Stomach smooth muscle (tissue), 2 donors: ENCODE data around the gene ETV1.

Experiments used
- H3K27ac ChIP-seq: one replicate; pipeline ENCODE4 v1.7.0; 2013; ENCODE audit warnings: mild to moderate bottlenecking, low read length, inconsistent platforms
- H3K27me3 ChIP-seq, 2 donors: one replicate each; pipeline ENCODE4 v1.7.0; 2013; ENCODE audit warnings: low read length in 2 of 2; ENCODE audit not compliant: insufficient read depth in 2 of 2, control insufficient read depth in 1 of 2
- H3K36me3 ChIP-seq, 2 donors: one replicate each; pipeline ENCODE4 v1.7.0; 2013; ENCODE audit warnings: low read length in 2 of 2; ENCODE audit not compliant: control insufficient read depth in 2 of 2, insufficient read depth in 2 of 2
- H3K4me1 ChIP-seq: one replicate; pipeline ENCODE4 v1.7.0; 2013; ENCODE audit warnings: low read length; ENCODE audit not compliant: control insufficient read depth, insufficient read depth
- H3K4me3 ChIP-seq, 2 donors: one replicate each; pipeline ENCODE4 v1.7.0; 2013; ENCODE audit warnings: low read length in 2 of 2
- H3K9ac ChIP-seq, 2 donors: one replicate each; pipeline ENCODE4 v1.7.0; 2013; ENCODE audit warnings: low read length in 2 of 2, mild to moderate bottlenecking in 1 of 2
- H3K9me3 ChIP-seq, 2 donors: one replicate each; pipeline ENCODE4 v1.7.0; 2013; ENCODE audit warnings: low read length in 2 of 2; ENCODE audit not compliant: control insufficient read depth in 2 of 2
- donor health status: healthy.
- donor health status: Pancreatic carcinoma.

The ETV1 gene

GRCh38 chr7:13908667-13909397 lies 80.6 kb downstream of the ETV1 start:
- Histone ChIP-seq H3K27ac (no peak overlapping the region), H3K9ac (no peak overlapping the region), H3K4me3 (no peak overlapping the region), H3K27me3 (no peaks in the 10 kb centered on the region), H3K4me1 (no peaks in the 10 kb centered on the region), H3K36me3 (no peaks in the 10 kb centered on the region), H3K9me3 (no peaks in the 10 kb centered on the region)

GRCh38 chr7:13907831-13908230 lies 81.6 kb downstream of the ETV1 start:
- H3K9ac ChIP-seq = no peak overlapping the region
- H3K4me3 ChIP-seq = no peak overlapping the region
- H3K27me3 ChIP-seq = no peaks in the 10 kb centered on the region
- H3K9me3 ChIP-seq = no peaks in the 10 kb centered on the region
- no peak overlapping the region for H3K27ac ChIP-seq
- no peaks in the 10 kb centered on the region for H3K4me1 ChIP-seq
- H3K36me3 ChIP-seq = no peaks in the 10 kb centered on the region

GRCh38 chr7:13904689-13905088 lies 84.8 kb downstream of the ETV1 start:
- Histone ChIP-seq H3K4me1 (no peaks in the 10 kb centered on the region), H3K9me3 (no peaks in the 10 kb centered on the region), H3K9ac (no peak overlapping the region), H3K27ac (no peak overlapping the region), H3K27me3 (no peaks in the 10 kb centered on the region), H3K4me3 (no peak overlapping the region), H3K36me3 (no peaks in the 10 kb centered on the region)

GRCh38 chr7:13904007-13904406 lies 85.5 kb downstream of the ETV1 start:
- Histone ChIP-seq H3K27me3 (no peaks in the 10 kb centered on the region), H3K9ac (no peak overlapping the region), H3K9me3 (no peaks in the 10 kb centered on the region), H3K36me3 (no peaks in the 10 kb centered on the region), H3K4me1 (no peaks in the 10 kb centered on the region), H3K27ac (no peak overlapping the region), H3K4me3 (no peak overlapping the region)

GRCh38 chr7:13901577-13901976 lies 87.9 kb downstream of the ETV1 start:
- no peaks in the 10 kb centered on the region for H3K36me3 ChIP-seq
- no peaks in the 10 kb centered on the region for H3K4me1 ChIP-seq
- no peak overlapping the region for H3K9ac ChIP-seq
- H3K4me3 ChIP-seq = no peak overlapping the region
- H3K27me3 ChIP-seq = no peaks in the 10 kb centered on the region
- H3K27ac ChIP-seq = no peak overlapping the region
- no peaks in the 10 kb centered on the region for H3K9me3 ChIP-seq

GRCh38 chr7:13898957-13899670 lies 90.4 kb downstream of the ETV1 start:
- Histone ChIP-seq H3K27ac (no peak overlapping the region), H3K27me3 (no peaks in the 10 kb centered on the region), H3K4me1 (no peaks in the 10 kb centered on the region), H3K9ac (no peak overlapping the region), H3K9me3 (no peaks in the 10 kb centered on the region), H3K36me3 (no peaks in the 10 kb centered on the region), H3K4me3 (no peak overlapping the region)

- Histone ChIP-seq H3K4me3 (no peak overlapping the region), H3K36me3 (no peaks in the 10 kb centered on the region), H3K9me3 (no peaks in the 10 kb centered on the region), H3K9ac (no peak overlapping the region), H3K27me3 (no peaks in the 10 kb centered on the region), H3K27ac (no peak overlapping the region), H3K4me1 (no peaks in the 10 kb centered on the region)
Observed at GRCh38 chr7:13897819-13898218, 91.6 kb downstream of the ETV1 start.

GRCh38 chr7:13894954-13895353 lies 94.5 kb downstream of the ETV1 start:
- no peak overlapping the region for H3K27ac ChIP-seq
- no peak overlapping the region for H3K9ac ChIP-seq
- H3K4me3 ChIP-seq = no peak overlapping the region
- no peaks in the 10 kb centered on the region for H3K36me3 ChIP-seq
- H3K4me1 ChIP-seq = no peaks in the 10 kb centered on the region
- peaks cover 0 to 5% of the 10 kb centered on the region in 2 donors for H3K9me3 ChIP-seq
- no peaks in the 10 kb centered on the region for H3K27me3 ChIP-seq

GRCh38 chr7:13894377-13894776 lies 95.1 kb downstream of the ETV1 start:
- H3K27me3 ChIP-seq = no peaks in the 10 kb centered on the region
- no peaks in the 10 kb centered on the region for H3K36me3 ChIP-seq
- no peaks in the 10 kb centered on the region for H3K4me1 ChIP-seq
- no peak overlapping the region for H3K27ac ChIP-seq
- H3K9me3 ChIP-seq = peaks cover 0 to 5% of the 10 kb centered on the region in 2 donors
- H3K4me3 ChIP-seq = no peak overlapping the region
- H3K9ac ChIP-seq = no peak overlapping the region

- H3K9me3 ChIP-seq = peaks cover 0 to 5% of the 10 kb centered on the region in 2 donors
- H3K9ac ChIP-seq = no peak overlapping the region
- no peaks in the 10 kb centered on the region for H3K4me1 ChIP-seq
- no peak overlapping the region for H3K27ac ChIP-seq
- no peak overlapping the region for H3K4me3 ChIP-seq
- no peaks in the 10 kb centered on the region for H3K36me3 ChIP-seq
- no peaks in the 10 kb centered on the region for H3K27me3 ChIP-seq
Observed at GRCh38 chr7:13890793-13891192, 98.7 kb downstream of the ETV1 start.

- H3K36me3 ChIP-seq = no peaks in the 10 kb centered on the region
- no peak overlapping the region for H3K4me3 ChIP-seq
- H3K27ac ChIP-seq = no peak overlapping the region
- no peaks in the 10 kb centered on the region for H3K27me3 ChIP-seq
- H3K9ac ChIP-seq = no peak overlapping the region
- no peaks in the 10 kb centered on the region for H3K9me3 ChIP-seq
- no peaks in the 10 kb centered on the region for H3K4me1 ChIP-seq
Observed at GRCh38 chr7:13886356-13886755, 103.1 kb downstream of the ETV1 start.
